Measurements from ENCODE around the gene PAIP1.
A peak's percentile ranks its signal among the peaks of the same experiment; 100 is the strongest.

The PAIP1 gene

GRCh38 chr5:43484106-43484849, 72.6 kb downstream of the PAIP1 start:
- Histone ChIP-seq H3K27me3 (replicated peaks in 2 of 5; ENCODE audit: control insufficient read depth in 4 of 5, insufficient read depth in 5 of 5, low read length in 4 of 5) (no peaks in the 10 kb centered on the region), H3K4me3 (ENCODE audit: control insufficient read depth in 1 of 7, extremely low read depth in 1 of 7, insufficient read depth in 4 of 7, low read depth in 2 of 7, low read length in 6 of 7) (peak overlapping the region; percentile 79 to 94 (median 91)), H3K9me3 (ENCODE audit: control extremely low read depth in 1 of 5, control insufficient read depth in 4 of 5, insufficient read depth in 2 of 5, low read depth in 1 of 5, low read length in 4 of 5) (no peaks in the 10 kb centered on the region), H3K36me3 (ENCODE audit: control insufficient read depth in 4 of 4, insufficient read depth in 4 of 4, low read length in 3 of 4) (peaks cover 0 to 8% (median 5%) of the 10 kb centered on the region in 4 experiments), H3K4me1 (ENCODE audit: control extremely low read depth in 1 of 4, control insufficient read depth in 4 of 4, insufficient read depth in 4 of 4, low read length in 3 of 4) (peaks cover 8 to 20% (median 14%) of the 10 kb centered on the region in 4 experiments), H3K27ac (ENCODE audit: insufficient read depth in 1 of 2, low read depth in 1 of 2, low read length in 2 of 2, poor library complexity in 1 of 2, severe bottlenecking in 2 of 2) (peak overlapping the region; percentile 97 to 99)
- CTCF ChIA-PET: interaction anchor here (0.6 to 3.0 kb wide), 31 partner anchors 8 to 576 kb away, joined by 3 to 10 read pairs (median 4); partner anchors contain the start of genes HMGCS1 and ZNF131
- POLR2A ChIA-PET: interaction anchor here (0.6 to 1.6 kb wide), 9 partner anchors 14 to 492 kb away, joined by 3 to 14 read pairs (median 5); partner anchors contain the start of genes C5orf34 and HMGCS1
- under 1% methylated on average over 29 of the region's 32 CpGs for WGBS (ENCODE audit: insufficient coverage)
- DNase-seq: peak; percentile 91 to 95 (median 95)

GRCh38 chr5:43483298-43484105, 73.4 kb downstream of the PAIP1 start, which contains the start of gene TMEM267:
Gene TMEM267, minus strand, starts transcription at chr5:43483865. Its CDS starts 29,896 bp downstream, at chr5:43453969.
- 0% methylated on average over 57 of the region's 62 CpGs for WGBS (ENCODE audit: insufficient coverage)
- ChIA-PET POLR2A (interaction anchor here (0.6 to 1.6 kb wide), 8 partner anchors 15 to 896 kb away, joined by 3 to 14 read pairs (median 4); partner anchors contain the start of genes C5orf34 and HMGCS1), CTCF (interaction anchor here (0.7 to 3.0 kb wide), 28 partner anchors 8 to 575 kb away, joined by 3 to 10 read pairs (median 4); partner anchors contain the start of genes HMGCS1 and ZNF131)

GRCh38 chr5:43482490-43483297, 74.2 kb downstream of the PAIP1 start:
- 100% methylated on average over 1 of the region's 6 CpGs for WGBS (ENCODE audit: insufficient coverage)
- DNase-seq: peak in 1 of 3 donors; percentile 18
- H3K27ac ChIP-seq (ENCODE audit: insufficient read depth in 1 of 2, low read depth in 1 of 2, low read length in 2 of 2, poor library complexity in 1 of 2, severe bottlenecking in 2 of 2): peak overlapping the region; percentile 97 to 99
- H3K4me3 ChIP-seq (ENCODE audit: control insufficient read depth in 1 of 7, extremely low read depth in 1 of 7, insufficient read depth in 4 of 7, low read depth in 2 of 7, low read length in 6 of 7): peak overlapping the region; percentile 79 to 94 (median 91)
- peaks cover 8 to 20% (median 14%) of the 10 kb centered on the region in 4 experiments for H3K4me1 ChIP-seq (ENCODE audit: control extremely low read depth in 1 of 4, control insufficient read depth in 4 of 4, insufficient read depth in 4 of 4, low read length in 3 of 4)
- no peaks in the 10 kb centered on the region for H3K27me3 ChIP-seq (replicated peaks in 2 of 5; ENCODE audit: control insufficient read depth in 4 of 5, insufficient read depth in 5 of 5, low read length in 4 of 5)
- H3K9me3 ChIP-seq (ENCODE audit: control extremely low read depth in 1 of 5, control insufficient read depth in 4 of 5, insufficient read depth in 2 of 5, low read depth in 1 of 5, low read length in 4 of 5): no peaks in the 10 kb centered on the region
- CTCF ChIA-PET: interaction anchor here (2.1 kb wide), 1 partner anchor 10 kb away, joined by 7 read pairs; no protein-coding TSS in a partner anchor
- no peaks in the 10 kb centered on the region for H3K36me3 ChIP-seq (ENCODE audit: control insufficient read depth in 4 of 4, insufficient read depth in 4 of 4, low read length in 3 of 4)
- POLR2A ChIA-PET: no interaction called here

More at GRCh38 chr5:43483298-43484105, 73.4 kb downstream of the PAIP1 start, which contains the start of gene TMEM267:
- peaks cover 0 to 4% (median 2%) of the 10 kb centered on the region in 4 experiments for H3K36me3 ChIP-seq (ENCODE audit: control insufficient read depth in 4 of 4, insufficient read depth in 4 of 4, low read length in 3 of 4)
- no peaks in the 10 kb centered on the region for H3K27me3 ChIP-seq (replicated peaks in 2 of 5; ENCODE audit: control insufficient read depth in 4 of 5, insufficient read depth in 5 of 5, low read length in 4 of 5)
- DNase-seq: peak; percentile 93 to 95 (median 94)
- H3K4me3 ChIP-seq (ENCODE audit: control insufficient read depth in 1 of 7, extremely low read depth in 1 of 7, insufficient read depth in 4 of 7, low read depth in 2 of 7, low read length in 6 of 7): peak within 1 kb of the TSS; percentile 79 to 94 (median 91)
- H3K27ac ChIP-seq (ENCODE audit: insufficient read depth in 1 of 2, low read depth in 1 of 2, low read length in 2 of 2, poor library complexity in 1 of 2, severe bottlenecking in 2 of 2): peak within 1 kb of the TSS; percentile 97 to 99
- peaks cover 8 to 20% (median 14%) of the 10 kb centered on the region in 4 experiments for H3K4me1 ChIP-seq (ENCODE audit: control extremely low read depth in 1 of 4, control insufficient read depth in 4 of 4, insufficient read depth in 4 of 4, low read length in 3 of 4)
- no peaks in the 10 kb centered on the region for H3K9me3 ChIP-seq (ENCODE audit: control extremely low read depth in 1 of 5, control insufficient read depth in 4 of 5, insufficient read depth in 2 of 5, low read depth in 1 of 5, low read length in 4 of 5)

Data from common myeloid progenitor, CD34-positive (primary cell).